ENCODE results near the gene MYH6.
"Not testable (repeated sequence)": the region's sequence is repeated elsewhere in the genome, so short reads cannot be mapped to it uniquely, and the experiment has no call there.

GRCh38 chr14:23400496-23401149 is 7.5 kb downstream of the MYH6 start:
- not testable (repeated sequence) for TF ChIP-seq CTCF, POLR2A (IDR thresholded peaks at IDR 0.05)

Measured in esophagus squamous epithelium (tissue), 4 donors.